GM10248 (cell line): ENCODE measurements around the gene DPYD.

Experiments
- CTCF ChIA-PET: fragments of 300-600 bp; sonication (Branson Sonifier 250); formaldehyde crosslinking; extraction: SDS; loops from one replicate; lab custom pipeline; 2021; ENCODE audit warnings: antibody characterized with exemption; lab: Yijun Ruan, JAX
- POLR2A ChIA-PET: fragments of 350-650 bp; sonication (Branson Sonifier 250); formaldehyde crosslinking; extraction: SDS; loops from one replicate; lab custom pipeline; 2020; ENCODE audit warnings: antibody characterized with exemption; lab: Yijun Ruan, JAX
- DNase-seq: peaks from one replicate; pipeline ENCODE4 v3.0.0; 2012; ENCODE audit errors: extremely low spot score
- CTCF ChIP-seq: IDR thresholded peaks from 2 replicates; pipeline ENCODE4 v1.5.1; 2012; ENCODE audit warnings: mild to moderate bottlenecking, low read depth; ENCODE audit errors: extremely low read depth, missing control alignments, control extremely low read depth

DPYD gene

GRCh38 chr1:97340951-97341350, 579.9 kb downstream of the DPYD start:
- TF ChIP-seq CTCF: no peak
- no peak for DNase-seq
- CTCF ChIA-PET: interaction anchor here (0.7 kb wide), 1 partner anchor 10 kb away, joined by 3 read pairs; no protein-coding TSS in a partner anchor
- POLR2A ChIA-PET: no interaction called here

GRCh38 chr1:97338347-97338746, 582.5 kb downstream of the DPYD start:
- TF ChIP-seq CTCF: no peak
- ChIA-PET POLR2A (no interaction called here), CTCF (interaction anchor here (0.9 to 1.2 kb wide), 2 partner anchors 10 to 21 kb away, joined by 3 to 4 read pairs; no protein-coding TSS in a partner anchor)
- no peak for DNase-seq

- ChIA-PET POLR2A (no interaction called here), CTCF (interaction anchor here (1.1 kb wide), 1 partner anchor 11 kb away, joined by 5 read pairs; no protein-coding TSS in a partner anchor)
- TF ChIP-seq CTCF: no peak
- no peak for DNase-seq
These were observed 583.4 kb downstream of the DPYD start for GRCh38 chr1:97337250-97338030.

- DNase-seq: no peak
- ChIA-PET CTCF (no interaction called here), POLR2A (no interaction called here)
- no peak for TF ChIP-seq CTCF
These were observed 586.4 kb downstream of the DPYD start for GRCh38 chr1:97334454-97334853.

GRCh38 chr1:97332716-97333115, 588.1 kb downstream of the DPYD start:
- POLR2A ChIA-PET: no interaction called here

GRCh38 chr1:97331165-97331564, 589.7 kb downstream of the DPYD start:
- CTCF ChIA-PET: interaction anchor here (1.4 kb wide), 1 partner anchor 14 kb away, joined by 3 read pairs; no protein-coding TSS in a partner anchor
- TF ChIP-seq CTCF: no peak
- DNase-seq: no peak
- POLR2A ChIA-PET: no interaction called here

More at GRCh38 chr1:97332716-97333115, 588.1 kb downstream of the DPYD start:
- DNase-seq: no peak
- CTCF ChIA-PET: no interaction called here
- TF ChIP-seq CTCF: no peak
